Fibroblast of lung (primary cell): ENCODE results near the gene SCG3.

Experiments
- CTCF ChIP-seq, 2 donors: IDR thresholded peaks in 1 of 2; conservative IDR thresholded peaks in 1 of 2; 1 replicate in 1 of 2; 2 replicates in 1 of 2; pipeline ENCODE4 v1.5.1; 2011 to 2012; ENCODE audit warnings: low read length in 2 of 2, control low read depth in 1 of 2, inconsistent platforms in 1 of 2, low read depth in 1 of 2, mild to moderate bottlenecking in 1 of 2
- EZH2 ChIP-seq: IDR thresholded peaks from 2 replicates; pipeline ENCODE4 v1.5.1; 2012; ENCODE audit warnings: low read length, control low read depth, mild to moderate bottlenecking; ENCODE audit errors: missing control alignments

- TF ChIP-seq CTCF (conservative IDR thresholded peaks at IDR 0.05 in 1 of 2, IDR thresholded peaks at IDR 0.05 in 1 of 2; ENCODE audit: low read depth in 1 of 2, low read length in 2 of 2): no peak
- no peak for TF ChIP-seq EZH2
Measured at GRCh38 chr15:51661072-51661471, 20.2 kb upstream of the SCG3 start.
